ENCODE measurements around the gene PIK3CB.
"Not testable (repeated sequence)": the region's sequence is repeated elsewhere in the genome, so short reads cannot be mapped to it uniquely, and the experiment has no call there.

DNA sequence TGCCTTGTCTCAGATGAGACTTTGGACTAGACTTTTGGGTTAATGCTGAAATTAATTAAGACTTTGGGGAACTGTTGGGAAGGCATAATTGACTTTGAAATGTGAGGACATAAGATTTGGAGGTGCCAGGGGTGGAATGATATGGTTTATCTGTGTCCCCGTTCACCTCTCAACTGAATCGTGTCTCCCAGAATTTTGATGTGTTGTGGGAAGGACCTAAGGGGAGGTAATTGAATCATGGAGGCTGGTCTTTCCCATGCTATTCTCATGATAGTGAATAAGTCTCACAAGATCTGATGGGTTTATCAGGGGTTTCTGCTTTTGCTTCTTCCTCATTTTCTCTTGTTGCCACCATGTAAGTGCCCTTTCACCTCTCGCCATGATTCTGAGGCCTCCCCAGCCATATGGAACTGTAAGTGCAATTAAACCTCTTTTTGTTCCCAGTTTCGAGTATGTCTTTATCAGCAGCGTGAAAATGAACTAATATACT, 230.6 kb downstream of the PIK3CB start:
- TF ChIP-seq CTCF (conservative IDR thresholded peaks at IDR 0.05 in 1 of 2, IDR thresholded peaks at IDR 0.05 in 1 of 2; ENCODE audit: extremely low read depth in 1 of 2, insufficient read depth in 1 of 2, low read depth in 1 of 2, low read length in 2 of 2); EZH2 (IDR thresholded peaks at IDR 0.05; ENCODE audit: borderline replicate concordance, low read length): not testable (repeated sequence)
